Activated CD4-positive, CD25-positive, alpha-beta regulatory T cell (primary cell): ENCODE measurements around the gene FAM53A.

Source experiments
- DNase-seq, 4 experiments: peaks; one replicate each; lab custom pipeline; 2025; lab: John Stamatoyannopoulos, UW

FAM53A gene

DNA sequence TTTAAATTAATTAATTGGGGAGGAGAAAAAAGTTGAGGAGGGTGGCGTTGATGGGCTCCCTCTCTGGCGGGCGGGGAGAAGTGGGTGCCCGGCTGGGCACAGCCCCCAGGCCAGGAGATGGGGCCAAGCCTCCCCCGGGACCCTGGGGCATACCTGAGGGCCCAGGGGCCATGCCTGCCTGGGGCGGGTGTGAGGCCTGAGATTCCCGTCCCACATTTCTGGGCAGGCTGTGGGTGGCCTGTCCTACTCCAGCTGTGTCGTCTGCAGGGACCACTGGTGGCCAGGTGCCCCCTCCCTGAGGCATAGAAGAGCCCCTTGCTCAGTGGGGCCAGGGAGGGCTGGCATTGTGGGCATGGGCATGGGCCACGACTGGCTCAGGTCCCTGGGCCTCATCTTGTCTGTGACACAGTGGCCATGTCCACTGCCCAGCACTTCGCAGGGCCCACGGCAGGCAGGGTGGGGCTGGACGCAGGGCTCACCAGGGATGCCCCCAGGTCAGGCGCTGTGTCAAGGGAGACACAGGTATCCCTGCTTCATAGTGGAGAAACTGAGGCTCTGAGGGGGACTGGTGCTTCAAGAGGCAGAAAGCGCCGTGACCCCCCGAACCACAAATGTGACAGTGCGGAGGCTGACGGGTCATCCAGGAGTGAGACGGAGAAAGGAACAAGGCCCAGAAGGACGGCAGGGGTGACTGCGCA, 60.1 kb downstream of the FAM53A start:
- DNase-seq: no peak

DNA sequence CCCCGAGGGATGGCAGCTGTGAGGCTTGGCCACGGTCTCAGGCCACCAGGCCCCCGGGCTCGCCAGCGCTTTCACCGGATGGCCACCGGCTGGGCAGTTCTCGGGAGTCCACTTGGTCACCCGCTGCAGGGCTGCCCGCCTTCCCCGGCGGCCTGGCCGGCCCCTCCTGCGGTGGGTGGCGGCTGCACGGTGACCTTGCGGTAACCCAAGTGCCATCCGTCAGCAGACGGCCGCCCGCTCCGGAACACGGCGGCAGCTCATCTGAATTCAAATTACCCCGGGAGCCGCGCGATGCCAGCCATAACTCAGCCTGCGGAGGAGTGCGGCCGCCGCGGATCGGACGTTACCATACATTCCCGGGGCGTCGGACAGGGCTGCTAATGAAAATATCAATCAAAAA, 60.7 kb downstream of the FAM53A start:
- no peak for DNase-seq

DNA sequence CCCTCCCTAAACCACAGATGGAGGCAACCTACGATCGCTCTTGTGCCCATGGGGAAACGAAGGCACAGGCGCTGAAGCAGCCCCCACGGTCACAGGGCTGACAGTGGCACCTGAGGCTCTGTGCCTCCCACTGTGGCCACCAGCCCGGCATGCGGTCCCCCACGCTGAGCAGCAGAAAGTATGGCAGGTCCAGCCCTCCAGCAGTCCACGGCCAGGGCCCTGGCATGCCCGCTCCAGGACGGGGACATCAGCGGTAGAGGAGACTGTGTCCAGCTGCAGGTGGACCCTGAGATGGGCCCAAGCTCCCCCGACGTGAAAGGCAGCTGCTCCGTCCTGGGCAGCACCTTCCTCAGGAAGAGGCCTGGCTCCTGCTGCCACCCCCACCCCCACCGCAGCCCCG, 61.2 kb downstream of the FAM53A start:
- DNase-seq: no peak

- DNase-seq: no peak
Observed at GRCh38 chr4:1622238-1622637, 61.9 kb downstream of the FAM53A start.

GRCh38 chr4:1621526-1621925, 62.6 kb downstream of the FAM53A start:
- no peak for DNase-seq

GRCh38 chr4:1619151-1619672, 64.9 kb downstream of the FAM53A start:
- no peak for DNase-seq

- no peak for DNase-seq
Observed at GRCh38 chr4:1618438-1618837, 65.7 kb downstream of the FAM53A start.

DNA sequence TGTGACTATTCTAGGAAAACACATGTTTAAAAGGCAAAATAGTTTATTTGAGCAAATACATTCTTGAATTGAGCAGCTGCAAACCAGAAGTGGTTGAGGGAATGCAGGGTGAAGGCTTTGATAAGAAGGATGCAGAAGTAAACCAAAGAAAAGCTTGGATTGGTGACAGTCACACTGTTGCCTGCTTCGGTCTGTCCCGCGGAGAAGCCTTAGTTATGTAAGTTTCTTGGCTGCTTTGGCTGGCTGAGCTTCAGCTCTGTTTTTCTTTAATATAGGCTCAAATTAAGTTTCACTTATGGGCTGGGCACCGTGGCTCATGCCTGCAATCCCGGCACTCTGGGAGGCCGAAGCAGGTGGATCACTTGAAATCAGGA, 67.6 kb downstream of the FAM53A start:
- DNase-seq: no peak

DNA sequence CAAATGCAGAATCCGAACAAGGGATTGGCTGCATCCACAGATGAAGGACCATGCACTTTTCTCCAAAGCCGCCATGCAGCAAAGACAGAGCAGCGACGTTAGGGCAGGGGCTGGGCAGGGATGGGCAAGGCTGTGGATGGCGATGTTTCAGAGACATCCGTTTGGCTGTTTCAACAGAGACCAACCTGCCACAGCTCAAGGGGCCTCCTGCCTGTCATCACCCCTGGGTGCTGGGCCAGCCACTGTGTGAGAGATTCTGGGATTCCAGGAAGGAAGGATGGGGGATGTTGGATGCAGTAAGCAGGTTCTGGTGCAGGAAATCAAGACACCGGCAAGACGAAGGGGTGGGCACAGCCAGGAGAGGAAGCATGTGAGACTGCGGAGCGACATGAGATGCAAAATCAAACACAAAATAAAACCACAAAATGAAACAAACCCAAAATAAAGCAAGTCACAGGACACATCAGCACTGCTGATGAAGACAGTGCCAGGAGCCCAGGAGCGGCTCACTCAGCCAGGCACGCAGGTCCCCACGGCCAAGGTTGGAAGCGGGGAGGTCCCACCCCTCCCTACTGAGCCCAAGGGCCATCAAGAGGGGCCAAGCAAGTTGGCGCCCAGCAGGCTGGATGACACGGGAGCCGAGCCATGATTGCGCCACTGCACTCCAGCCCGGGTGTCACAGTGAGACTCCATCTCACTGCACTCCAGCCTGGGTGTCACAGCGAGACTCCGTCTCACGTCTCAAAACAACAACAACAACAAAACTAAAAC, 68.1 kb downstream of the FAM53A start:
- no peak for DNase-seq

- peak in 1 of 4 experiments; percentile 40 for DNase-seq
Observed at GRCh38 chr4:1614854-1615595, 69.1 kb downstream of the FAM53A start.

- DNase-seq: no peak
Observed at GRCh38 chr4:1614502-1614853, 69.6 kb downstream of the FAM53A start.

GRCh38 chr4:1614049-1614448, 70.1 kb downstream of the FAM53A start:
- DNase-seq: no peak

DNA sequence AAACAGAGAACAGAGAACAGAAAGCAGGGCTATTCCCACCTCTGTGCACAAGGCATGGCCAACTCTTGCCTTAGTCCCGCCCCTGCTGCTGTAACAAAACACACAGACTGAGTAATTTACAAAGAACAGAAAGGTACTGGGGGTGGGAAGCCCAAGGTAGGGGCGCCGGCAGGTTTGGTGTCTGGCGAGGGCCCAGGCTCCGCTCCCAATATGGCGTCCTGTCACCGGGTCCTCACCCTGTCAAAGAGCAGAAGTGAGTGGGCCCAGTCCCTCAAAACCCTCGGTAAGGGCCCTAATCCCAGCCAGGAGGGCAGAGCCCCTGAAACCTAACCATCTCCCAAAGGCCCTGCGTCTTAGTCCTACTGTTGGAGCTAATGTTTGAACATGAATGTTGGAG, 71.0 kb downstream of the FAM53A start:
- DNase-seq: no peak

DNA sequence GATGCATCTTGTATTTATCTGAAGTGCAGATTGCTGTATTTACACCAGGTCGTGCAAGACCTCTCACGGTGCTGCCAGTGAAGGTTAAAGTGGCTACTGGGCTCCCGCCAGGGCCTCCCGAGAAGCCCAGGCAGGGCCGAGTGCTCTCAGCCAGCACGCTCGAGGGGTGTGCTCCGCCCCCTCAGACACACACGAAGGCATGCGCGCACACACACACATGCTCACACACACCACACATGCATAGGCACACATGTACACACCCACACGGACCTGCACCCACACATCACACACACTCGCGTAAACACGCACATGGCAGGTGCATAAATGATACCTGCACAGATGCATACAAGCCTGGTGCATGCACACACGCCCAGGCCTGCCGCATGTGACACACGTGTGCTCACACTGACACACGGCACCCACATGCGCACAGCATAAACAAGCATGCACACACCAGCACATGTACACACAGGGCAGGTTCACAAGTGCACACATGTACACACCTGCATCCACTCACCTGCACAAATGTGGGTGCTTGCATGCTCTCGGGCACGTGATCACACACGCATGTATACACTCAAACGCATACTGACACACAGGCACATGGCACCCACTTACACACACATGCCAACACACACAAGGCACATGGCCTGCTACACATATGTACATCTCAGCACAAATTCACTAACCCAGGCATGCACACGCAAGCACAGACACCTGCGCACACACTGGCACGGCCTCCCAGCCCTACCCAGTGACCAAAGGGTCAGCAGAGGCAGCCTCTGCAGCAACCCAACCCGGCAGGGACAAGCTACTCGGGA, 71.6 kb downstream of the FAM53A start:
- DNase-seq: no peak

DNA sequence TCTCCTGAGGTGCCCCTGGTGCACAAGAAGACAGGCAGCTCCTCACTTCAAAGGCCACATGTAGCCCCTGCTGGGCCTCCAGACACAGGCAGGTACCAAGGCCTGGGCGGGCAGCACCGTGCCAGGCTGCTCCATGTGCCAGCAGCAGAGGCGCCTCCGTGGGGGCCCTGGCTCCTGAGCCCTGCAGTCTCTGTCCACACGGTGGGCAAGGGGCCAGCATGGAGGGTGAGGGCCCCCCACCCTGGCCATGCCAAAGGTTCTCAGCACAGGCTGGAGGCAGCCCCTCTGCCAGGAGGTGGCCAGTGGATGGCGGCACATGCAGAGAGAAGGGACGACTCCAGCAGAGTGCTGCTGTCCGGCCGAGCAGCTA, 72.6 kb downstream of the FAM53A start:
- no peak for DNase-seq

GRCh38 chr4:1610791-1611500, 73.2 kb downstream of the FAM53A start:
- DNase-seq: no peak

DNA sequence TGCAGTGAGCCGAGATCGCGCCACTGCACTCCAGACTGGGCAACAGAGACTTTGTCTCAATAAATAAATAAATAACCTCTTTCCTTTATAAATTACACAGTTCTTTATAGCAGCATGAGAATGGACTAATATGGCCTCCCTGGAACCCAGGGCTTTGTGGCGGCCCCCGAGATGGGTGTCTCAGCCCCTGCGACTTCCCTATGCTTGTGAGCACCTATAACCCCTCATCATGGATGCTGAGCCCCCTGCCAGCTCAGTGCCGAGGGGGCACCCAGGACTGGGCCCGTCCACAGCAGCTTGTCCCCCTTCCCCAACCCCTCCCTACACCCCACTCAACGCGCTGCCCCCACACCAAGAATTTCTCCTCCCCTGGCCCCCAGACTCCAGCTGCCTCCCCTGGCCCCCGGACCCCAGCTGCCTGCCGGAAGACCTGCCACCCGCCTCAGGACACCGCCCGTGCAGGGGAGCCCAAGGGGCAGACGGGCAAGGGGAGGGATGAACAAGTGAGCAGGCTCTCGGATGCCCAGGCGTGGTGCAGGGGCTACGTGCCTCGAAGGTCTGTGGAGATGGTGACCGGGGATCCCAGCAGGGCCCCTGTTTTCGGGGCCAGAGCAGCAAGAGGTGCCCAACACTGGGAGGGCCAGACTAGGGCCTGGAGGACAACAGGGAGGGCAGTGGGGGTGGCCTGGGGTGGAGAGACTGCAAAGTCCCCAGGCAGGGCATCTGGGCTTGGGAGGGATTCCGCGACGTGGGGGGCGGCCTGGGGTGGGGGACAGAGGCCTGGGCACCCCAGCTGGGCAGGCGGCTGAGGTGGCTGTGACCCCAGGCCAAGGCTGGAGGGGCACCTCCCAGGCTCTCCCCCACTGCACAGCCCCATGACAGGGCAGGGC, 74.0 kb downstream of the FAM53A start:
- DNase-seq: no peak

- no peak for DNase-seq
Observed at GRCh38 chr4:1608821-1609500, 75.2 kb downstream of the FAM53A start.

DNA sequence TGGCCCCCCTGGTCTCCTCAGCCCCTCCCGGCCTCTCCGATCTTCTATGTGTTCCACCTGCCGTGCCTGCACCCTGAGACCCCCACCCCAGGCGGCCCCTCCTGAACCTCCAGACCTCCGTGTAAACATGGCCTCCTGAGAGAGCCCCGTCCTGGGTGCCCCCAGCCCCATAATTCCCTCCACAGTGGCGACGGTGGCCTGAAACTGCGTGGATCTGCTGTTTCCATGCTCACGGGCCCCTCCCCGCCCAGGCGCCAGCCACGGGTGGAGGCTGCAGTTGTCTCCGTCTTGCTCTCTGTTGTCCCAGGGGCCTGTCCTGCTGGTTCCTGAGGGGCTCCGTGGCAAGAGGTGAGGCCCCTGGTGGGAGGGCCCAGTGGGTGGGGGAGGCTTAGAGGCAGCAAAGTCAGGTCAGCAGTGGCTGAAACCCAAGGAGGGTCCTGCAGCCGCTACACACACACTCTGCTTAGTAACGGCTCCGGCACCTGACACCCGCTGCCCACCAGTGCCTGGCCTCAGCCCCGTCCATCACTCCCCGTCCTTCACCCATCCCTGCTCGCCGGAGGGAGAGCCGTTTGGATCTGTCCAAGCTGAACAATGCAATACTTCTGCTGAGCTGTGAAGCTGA, 75.8 kb downstream of the FAM53A start:
- DNase-seq: no peak
